Thymus (tissue), 11 donors: ENCODE results near the gene SLC19A2. TPM values are rescaled to one million over a fixed set of nuclear protein-coding genes. Genes with fewer than 3 reads are reported as not detected.

ENCODE experiments used
- DNase-seq, 9 donors: peaks; one replicate each; pipeline ENCODE4 v3.0.0-alpha.2; 2013; ENCODE audit warnings: low spot score in 9 of 9, low read depth in 6 of 9, missing footprints in 1 of 9
- H3K27ac ChIP-seq, 2 donors: one replicate each; pipeline ENCODE4 v1.5.1; 2013; ENCODE audit warnings: control low read depth in 1 of 2, low read depth in 1 of 2, low read length in 1 of 2, mild to moderate bottlenecking in 1 of 2, moderate library complexity in 1 of 2
- H3K27me3 ChIP-seq, 2 donors: one replicate each; pipeline ENCODE4 v1.5.1; 2013; ENCODE audit warnings: low read length in 1 of 2; ENCODE audit not compliant: control insufficient read depth in 2 of 2, insufficient read depth in 1 of 2
- H3K36me3 ChIP-seq, 2 donors: one replicate each; pipeline ENCODE4 v1.5.1; 2013; ENCODE audit warnings: low read length in 1 of 2, mild to moderate bottlenecking in 1 of 2, moderate library complexity in 1 of 2; ENCODE audit not compliant: control insufficient read depth in 2 of 2, insufficient read depth in 2 of 2
- H3K4me1 ChIP-seq, 2 donors: one replicate each; pipeline ENCODE4 v1.5.1; 2013; ENCODE audit warnings: low read length in 2 of 2; ENCODE audit not compliant: control insufficient read depth in 2 of 2, insufficient read depth in 2 of 2
- H3K4me3 ChIP-seq, 2 donors: one replicate each; pipeline ENCODE4 v1.5.1; 2013; ENCODE audit warnings: low read length in 2 of 2, control low read depth in 1 of 2, mild to moderate bottlenecking in 1 of 2
- H3K9me3 ChIP-seq, 2 donors: one replicate each; pipeline ENCODE4 v1.5.1; 2013; ENCODE audit warnings: low read length in 1 of 2, mild to moderate bottlenecking in 1 of 2; ENCODE audit not compliant: control insufficient read depth in 2 of 2, insufficient read depth in 1 of 2
- WGBS: extraction: QIAGEN DNeasy Blood & Tissue Kit; methylation state at CpG from one replicate; pipeline ENCODE4 v1.1.7; 2013; 5-methylcytosine and 5-hydroxymethylcytosine counted together
- polyA plus RNA-seq: library from polyadenylated mRNA; stranded (reverse); fragments of 200-250 nt; gene quantifications from one replicate; pipeline ENCODE4 v1.2.3, GENCODE V29; 2013
- total RNA-seq: library from RNA; stranded (reverse); fragments of 120-200 nt; gene quantifications from one replicate; pipeline ENCODE4 v1.2.4, GENCODE V29; 2013
- donor health status: healthy.

SLC19A2 gene
- total and polyA plus RNA-seq, 2 donors, result 4.6 to 22.7 TPM

DNA sequence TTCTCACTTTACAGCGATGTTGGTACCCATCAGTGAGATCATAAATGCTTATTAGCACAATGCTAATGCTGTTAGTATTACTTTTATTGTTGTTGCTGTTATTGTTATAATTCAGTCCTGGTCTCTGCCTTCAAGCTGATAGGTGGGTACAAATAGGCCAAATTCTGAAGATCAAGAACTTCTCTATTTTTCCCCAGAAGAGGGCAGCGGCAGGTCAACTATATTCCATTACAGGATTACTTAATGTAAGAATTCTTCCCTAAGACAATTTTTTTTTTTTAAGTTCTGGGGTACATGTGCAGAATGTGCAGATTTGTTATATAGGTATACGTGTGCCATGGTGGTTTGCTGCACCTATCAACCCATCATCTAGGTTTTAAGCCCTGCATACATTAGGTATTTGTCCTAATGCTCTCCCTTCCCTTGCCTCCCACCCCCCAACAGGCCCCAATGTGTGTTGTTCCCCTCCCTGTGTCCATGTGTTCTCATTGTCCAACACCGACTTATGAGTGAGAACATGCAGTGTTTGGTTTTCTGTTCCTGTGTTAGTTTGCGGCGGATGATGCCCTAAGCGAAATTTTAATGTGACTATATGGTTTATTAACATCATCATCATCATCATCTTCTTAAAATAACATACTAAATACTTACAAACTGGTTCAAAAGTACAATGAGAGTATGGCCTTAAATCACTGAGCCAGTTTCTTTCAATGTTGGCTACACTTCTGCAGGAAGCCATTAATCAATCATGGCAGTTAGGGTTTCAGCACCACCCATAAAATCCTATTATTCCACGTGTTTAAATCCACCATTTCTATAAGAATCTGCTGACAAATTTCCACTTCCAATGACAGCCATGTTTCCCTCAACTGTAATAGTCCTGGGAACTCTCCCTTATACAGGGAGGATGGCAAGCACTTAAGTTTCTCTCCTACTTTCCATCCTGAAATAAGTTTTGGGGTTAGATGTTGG is 19.2 kb downstream of the SLC19A2 start:
- DNase-seq, result peak in 4 of 9 donors; percentile 19 to 63 (median 33)
- 85% methylated on average over 8 of the region's 8 CpGs for WGBS

DNA sequence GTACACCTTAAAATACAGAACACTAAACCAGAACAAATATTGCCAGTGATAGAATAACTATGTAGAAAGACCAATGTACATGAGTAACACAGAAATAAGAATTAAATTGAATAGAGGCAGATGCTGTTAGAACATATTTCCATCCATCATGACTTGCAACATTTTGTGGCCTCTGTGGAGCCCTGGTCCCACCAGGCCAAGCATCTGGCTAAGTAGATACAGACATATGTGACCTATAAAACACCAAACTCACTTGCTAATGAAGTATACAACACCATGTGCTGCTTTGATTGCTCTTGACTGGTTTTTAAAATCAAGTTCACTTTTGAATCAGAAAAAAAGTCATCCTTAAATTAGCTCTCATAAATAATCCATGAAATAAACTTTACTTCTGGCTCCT is 20.5 kb downstream of the SLC19A2 start:
- Histone ChIP-seq H3K4me1 (peaks cover 4% of the 10 kb centered on the region in 2 donors), H3K27me3 (peaks cover 0 to 4% of the 10 kb centered on the region in 2 donors), H3K27ac (no peak overlapping the region), H3K4me3 (no peak overlapping the region), H3K36me3 (peaks cover 0 to 8% of the 10 kb centered on the region in 2 donors), H3K9me3 (no peaks in the 10 kb centered on the region)
- DNase-seq, result no peak

More for the DNA sequence above, 19.2 kb downstream of the SLC19A2 start:
- Histone ChIP-seq H3K9me3 (no peaks in the 10 kb centered on the region), H3K27ac (no peak overlapping the region), H3K36me3 (peaks cover 0 to 8% of the 10 kb centered on the region in 2 donors), H3K4me3 (no peak overlapping the region), H3K27me3 (no peaks in the 10 kb centered on the region), H3K4me1 (no peaks in the 10 kb centered on the region)

DNA sequence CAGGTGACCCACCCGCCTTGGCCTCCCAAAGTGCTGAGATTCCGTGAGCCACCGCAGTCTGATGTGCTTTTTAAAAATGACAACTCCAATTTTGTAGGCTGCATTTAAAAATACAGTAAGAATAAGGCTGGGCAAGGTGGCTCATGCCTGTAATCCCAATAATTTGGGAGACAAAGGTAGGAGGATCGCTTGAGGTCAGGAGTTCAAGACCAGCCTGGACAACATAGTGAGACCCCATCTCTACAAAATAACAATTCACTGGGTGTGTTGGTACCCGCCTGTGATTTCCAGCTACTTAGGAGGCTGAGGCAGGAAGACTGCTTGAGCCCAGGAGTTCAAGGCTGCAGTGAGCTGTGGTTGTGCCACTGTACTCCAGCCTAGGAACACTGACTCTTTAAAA is 23.4 kb downstream of the SLC19A2 start:
- 98% methylated on average over 5 of the region's 5 CpGs for WGBS
- Histone ChIP-seq H3K27me3 (peaks cover 0 to 6% of the 10 kb centered on the region in 2 donors), H3K27ac (no peak overlapping the region), H3K4me3 (no peak overlapping the region), H3K36me3 (peaks cover 0 to 4% of the 10 kb centered on the region in 2 donors), H3K9me3 (no peaks in the 10 kb centered on the region), H3K4me1 (peaks cover 5 to 9% of the 10 kb centered on the region in 2 donors)
- no peak for DNase-seq

DNA sequence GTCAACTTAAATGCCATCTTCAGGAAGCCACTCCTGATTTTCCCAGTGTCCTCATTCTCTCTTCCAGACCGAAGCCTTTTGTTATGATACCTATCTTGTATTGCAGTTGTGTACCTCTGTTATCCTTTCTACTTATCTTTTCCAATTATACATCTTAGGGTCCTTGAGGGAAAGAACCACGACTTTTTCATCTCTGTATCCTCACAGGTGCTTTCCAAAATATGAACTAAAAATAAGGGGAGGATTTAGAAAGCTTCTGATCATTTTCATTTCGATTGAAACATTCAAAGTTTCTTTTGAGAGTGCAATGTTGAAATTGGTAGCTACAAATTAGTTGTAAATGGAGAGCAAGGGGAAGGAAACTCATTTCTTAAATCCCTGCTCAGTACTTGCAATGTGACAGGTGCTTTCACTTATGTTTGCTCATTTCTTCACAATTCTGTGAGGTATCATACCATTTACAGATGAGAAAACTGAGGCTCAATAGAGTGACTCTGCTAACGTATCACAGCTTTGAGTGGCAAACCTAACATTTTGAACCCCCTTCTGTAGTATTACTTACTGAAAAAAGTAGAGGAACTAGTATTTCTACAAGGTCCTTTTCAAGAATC is 24.2 kb downstream of the SLC19A2 start:
- WGBS, result 96% methylated on average over 4 of the region's 4 CpGs
- H3K4me3 ChIP-seq, result no peak overlapping the region
- H3K4me1 ChIP-seq, result peaks cover 5 to 9% of the 10 kb centered on the region in 2 donors
- H3K9me3 ChIP-seq, result no peaks in the 10 kb centered on the region
- no peak for DNase-seq
- H3K36me3 ChIP-seq, result peaks cover 0 to 4% of the 10 kb centered on the region in 2 donors
- peaks cover 0 to 6% of the 10 kb centered on the region in 2 donors for H3K27me3 ChIP-seq
- H3K27ac ChIP-seq, result no peak overlapping the region

DNA sequence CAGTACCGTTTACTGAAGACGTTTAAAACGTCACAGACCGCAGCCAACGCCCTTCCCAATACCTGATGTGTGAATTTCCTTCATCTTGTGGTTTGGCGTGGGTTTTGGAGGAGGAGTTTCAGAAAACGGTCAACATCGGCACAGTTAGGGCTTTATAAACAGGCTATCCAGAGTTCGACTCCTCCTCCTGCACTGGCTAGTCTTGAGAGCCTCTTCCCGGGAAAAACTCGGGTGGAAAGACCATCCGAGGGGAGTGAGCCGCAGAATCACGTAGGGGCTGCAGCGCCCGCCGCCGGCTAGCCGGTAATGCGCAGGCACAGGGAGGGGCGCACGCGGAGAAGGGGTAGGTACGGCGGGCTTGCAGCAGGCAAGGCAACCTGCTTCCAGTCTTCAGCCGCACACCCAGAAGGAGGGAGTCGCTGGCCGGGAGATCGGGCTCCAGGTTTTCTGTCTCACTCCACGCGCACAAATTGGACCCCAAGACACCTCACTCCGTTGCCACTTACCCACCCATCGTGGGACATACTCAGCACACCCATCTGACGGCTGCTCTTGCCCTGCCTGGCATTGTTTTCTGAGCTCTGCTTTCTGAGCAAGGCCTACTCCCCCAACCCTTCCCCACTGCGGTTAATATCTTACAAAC is 25.4 kb downstream of the SLC19A2 start:
- Histone ChIP-seq H3K27ac (no peak overlapping the region), H3K9me3 (no peaks in the 10 kb centered on the region), H3K36me3 (no peaks in the 10 kb centered on the region), H3K4me3 (peak overlapping the region; percentile 35 to 43), H3K4me1 (peaks cover 5 to 9% of the 10 kb centered on the region in 2 donors), H3K27me3 (peaks cover 0 to 6% of the 10 kb centered on the region in 2 donors)
- DNase-seq, result peak in 2 of 9 donors; percentile 1 to 38
- 24% methylated on average over 35 of the region's 35 CpGs for WGBS

DNA sequence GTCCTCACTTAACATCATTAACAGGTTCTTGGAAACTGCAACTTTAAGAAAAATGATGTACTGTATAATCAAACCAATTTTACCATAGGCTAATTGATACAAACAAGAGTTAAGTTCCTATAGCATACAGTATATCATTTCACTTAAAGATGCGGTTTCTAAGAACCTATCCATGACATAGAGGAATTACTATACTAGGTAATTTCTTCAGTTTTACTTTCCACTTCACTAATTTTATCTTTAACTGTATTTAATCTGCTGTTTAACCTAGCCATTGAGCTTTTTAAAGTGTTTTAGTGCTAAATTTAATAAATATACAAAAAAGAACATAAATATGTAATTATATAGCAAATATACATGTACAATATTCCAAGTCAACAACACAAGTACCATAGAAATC is 28.3 kb downstream of the SLC19A2 start:
- Histone ChIP-seq H3K27me3 (peaks cover 0 to 6% of the 10 kb centered on the region in 2 donors), H3K4me3 (no peak overlapping the region), H3K4me1 (peaks cover 5 to 9% of the 10 kb centered on the region in 2 donors), H3K27ac (no peak overlapping the region), H3K36me3 (no peaks in the 10 kb centered on the region), H3K9me3 (no peaks in the 10 kb centered on the region)
- DNase-seq, result no peak
- 95% methylated on average over 1 of the region's 1 CpG for WGBS

DNA sequence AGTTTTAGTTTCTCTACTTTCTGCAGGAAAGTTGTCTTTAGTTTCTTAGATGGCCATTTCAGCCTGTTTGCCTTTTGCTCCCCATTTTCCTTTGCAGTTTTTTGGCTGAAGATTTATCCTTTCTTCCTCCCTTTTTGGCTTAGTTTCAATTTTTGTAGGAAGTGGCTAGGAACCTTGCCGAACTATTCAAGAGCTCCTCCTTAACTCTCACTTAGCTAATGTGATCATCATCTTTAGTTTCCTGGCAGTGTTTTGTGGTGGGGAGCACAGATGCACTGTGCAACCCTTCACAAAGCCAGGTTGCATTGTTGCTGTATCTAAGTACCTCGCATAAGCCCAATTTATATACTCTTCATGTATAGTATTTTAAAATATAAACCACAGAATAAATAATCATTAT is 29.7 kb downstream of the SLC19A2 start:
- H3K4me3 ChIP-seq, result no peak overlapping the region
- no peak for DNase-seq
- H3K36me3 ChIP-seq, result no peaks in the 10 kb centered on the region
- peaks cover 0 to 6% of the 10 kb centered on the region in 2 donors for H3K27me3 ChIP-seq
- no peaks in the 10 kb centered on the region for H3K9me3 ChIP-seq
- H3K4me1 ChIP-seq, result peaks cover 5 to 9% of the 10 kb centered on the region in 2 donors
- WGBS, result 80% methylated on average over 2 of the region's 2 CpGs
- no peak overlapping the region for H3K27ac ChIP-seq

DNA sequence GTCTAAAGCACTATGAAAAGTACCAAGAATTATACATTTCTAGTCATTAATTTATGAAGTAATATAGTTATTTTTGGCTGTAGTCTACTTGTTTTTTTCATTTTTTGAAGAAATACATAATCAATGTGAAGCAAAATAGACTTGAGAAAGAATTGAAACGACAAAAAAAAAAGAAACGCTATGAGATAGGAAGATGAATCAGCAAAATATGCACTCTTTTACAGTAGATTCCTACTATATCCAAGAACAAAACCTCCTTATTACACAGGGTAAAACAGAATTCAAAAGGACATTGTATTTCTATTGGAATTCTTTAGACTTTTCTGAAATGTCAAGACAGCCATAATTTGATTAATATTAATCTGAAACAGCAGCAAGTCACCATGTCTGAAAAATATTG is 32.8 kb downstream of the SLC19A2 start:
- no peak for DNase-seq
- H3K27ac ChIP-seq, result no peak overlapping the region
- no peak overlapping the region for H3K4me3 ChIP-seq
- WGBS, result 97% methylated on average over 2 of the region's 2 CpGs
- no peaks in the 10 kb centered on the region for H3K27me3 ChIP-seq
- no peaks in the 10 kb centered on the region for H3K4me1 ChIP-seq
- H3K9me3 ChIP-seq, result no peaks in the 10 kb centered on the region
- no peaks in the 10 kb centered on the region for H3K36me3 ChIP-seq
